Thoracic aorta (tissue), 2 donors: ENCODE results near the gene GZF1. TPM values are rescaled to one million over a fixed set of nuclear protein-coding genes. Genes with fewer than 3 reads are reported as not detected.

Experiments
- ATAC-seq: fragments of 150-250 bp; one replicate; pipeline ENCODE4 v1.8.0; 2017; ENCODE audit warnings: low read depth; ENCODE audit not compliant: insufficient number of reproducible peaks, low FRiP score
- DNase-seq: peaks from one replicate; pipeline ENCODE4 v3.0.0-alpha.2; 2020; ENCODE audit warnings: low spot score
- H3K27ac ChIP-seq, 2 donors: fragments of 200-600 bp; sonication (generic); 1 replicate in 1 of 2; 2 replicates in 1 of 2; pipeline ENCODE4 v1.5.1; 2016; ENCODE audit warnings: mild to moderate bottlenecking in 2 of 2, moderate library complexity in 2 of 2
- H3K27me3 ChIP-seq: fragments of 200-600 bp; sonication (generic); replicated peaks from 2 replicates; pipeline ENCODE4 v1.6.0; 2016; ENCODE audit warnings: mild to moderate bottlenecking; ENCODE audit not compliant: insufficient read depth
- H3K36me3 ChIP-seq: fragments of 200-600 bp; sonication (generic); one replicate; pipeline ENCODE4 v1.5.1; 2016
- H3K4me1 ChIP-seq, 2 donors: fragments of 200-600 bp; sonication (generic); 1 replicate in 1 of 2; 2 replicates in 1 of 2; pipeline versions ENCODE4 v1.5.1 to v1.6.0; 2016; ENCODE audit warnings: low read depth in 2 of 2, mild to moderate bottlenecking in 1 of 2; ENCODE audit not compliant: control insufficient read depth in 1 of 2
- H3K4me3 ChIP-seq: fragments of 200-600 bp; sonication (generic); 2 replicates; pipeline ENCODE4 v1.5.1; 2016; ENCODE audit warnings: mild to moderate bottlenecking
- H3K9me3 ChIP-seq: fragments of 200-600 bp; sonication (generic); 2 replicates; pipeline ENCODE4 v1.5.1; 2016
- CTCF ChIP-seq: fragments of 200-600 bp; sonication (generic); IDR thresholded peaks from one replicate; pipeline ENCODE4 v1.5.1; 2019; ENCODE audit warnings: antibody characterized with exemption
- total RNA-seq, 2 donors: library from RNA; depleted of rRNA; stranded (reverse); fragments of >200 nt; gene quantifications; one replicate each; pipeline versions ENCODE4 v1.1.0 to v1.2.3, GENCODE V29; 2016

The GZF1 gene
- total RNA-seq, 2 donors from 2014 or later: 14.5 to 18.9 TPM

DNA sequence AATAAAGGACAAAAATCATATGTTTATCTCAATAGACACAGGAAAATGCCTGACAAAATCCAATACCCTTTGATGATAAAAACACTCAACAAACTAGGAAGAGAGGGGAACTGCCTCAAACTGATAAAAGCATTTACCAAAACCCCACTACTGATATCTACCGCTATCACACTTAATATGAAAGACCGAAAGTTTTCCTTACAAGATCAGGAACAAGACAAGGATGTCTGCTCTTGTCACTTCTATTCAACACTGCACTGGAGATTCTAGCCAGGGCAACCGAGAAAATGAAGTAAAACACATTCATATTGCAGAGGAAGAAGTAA is 25.1 kb downstream of the GZF1 start:
- DNase-seq (no peak), ATAC-seq (no peak)
- Histone ChIP-seq H3K4me1 (no peaks in the 10 kb centered on the region), H3K27ac (no peak overlapping the region), H3K27me3 (no peaks in the 10 kb centered on the region), H3K9me3 (no peaks in the 10 kb centered on the region), H3K36me3 (no peaks in the 10 kb centered on the region), H3K4me3 (no peak overlapping the region)
- no peak for TF ChIP-seq CTCF

GRCh38 chr20:23390091-23390774 is 28.3 kb downstream of the GZF1 start:
- no peaks in the 10 kb centered on the region for H3K4me1 ChIP-seq

GRCh38 chr20:23391707-23392310 is 29.8 kb downstream of the GZF1 start:
- Histone ChIP-seq H3K4me1 (no peaks in the 10 kb centered on the region), H3K27me3 (no peaks in the 10 kb centered on the region), H3K9me3 (no peaks in the 10 kb centered on the region), H3K36me3 (peaks cover 19% of the 10 kb centered on the region), H3K27ac (no peak overlapping the region), H3K4me3 (no peak overlapping the region)
- no peak for TF ChIP-seq CTCF
- no peak for ATAC-seq
- no peak for DNase-seq

More at GRCh38 chr20:23390091-23390774, 28.3 kb downstream of the GZF1 start:
- no peak overlapping the region for H3K4me3 ChIP-seq
- H3K36me3 ChIP-seq: peaks cover 19% of the 10 kb centered on the region
- no peak for TF ChIP-seq CTCF
- H3K27ac ChIP-seq: no peak overlapping the region
- no peaks in the 10 kb centered on the region for H3K27me3 ChIP-seq
- DNase-seq (no peak), ATAC-seq (no peak)
- no peaks in the 10 kb centered on the region for H3K9me3 ChIP-seq

- no peak for TF ChIP-seq CTCF
- ATAC-seq (no peak), DNase-seq (no peak)
- Histone ChIP-seq H3K4me1 (no peaks in the 10 kb centered on the region), H3K9me3 (no peaks in the 10 kb centered on the region), H3K36me3 (peaks cover 23% of the 10 kb centered on the region), H3K27ac (no peak overlapping the region), H3K4me3 (no peak overlapping the region), H3K27me3 (no peaks in the 10 kb centered on the region)
These were observed 32.2 kb downstream of the GZF1 start for GRCh38 chr20:23393996-23394775.

DNA sequence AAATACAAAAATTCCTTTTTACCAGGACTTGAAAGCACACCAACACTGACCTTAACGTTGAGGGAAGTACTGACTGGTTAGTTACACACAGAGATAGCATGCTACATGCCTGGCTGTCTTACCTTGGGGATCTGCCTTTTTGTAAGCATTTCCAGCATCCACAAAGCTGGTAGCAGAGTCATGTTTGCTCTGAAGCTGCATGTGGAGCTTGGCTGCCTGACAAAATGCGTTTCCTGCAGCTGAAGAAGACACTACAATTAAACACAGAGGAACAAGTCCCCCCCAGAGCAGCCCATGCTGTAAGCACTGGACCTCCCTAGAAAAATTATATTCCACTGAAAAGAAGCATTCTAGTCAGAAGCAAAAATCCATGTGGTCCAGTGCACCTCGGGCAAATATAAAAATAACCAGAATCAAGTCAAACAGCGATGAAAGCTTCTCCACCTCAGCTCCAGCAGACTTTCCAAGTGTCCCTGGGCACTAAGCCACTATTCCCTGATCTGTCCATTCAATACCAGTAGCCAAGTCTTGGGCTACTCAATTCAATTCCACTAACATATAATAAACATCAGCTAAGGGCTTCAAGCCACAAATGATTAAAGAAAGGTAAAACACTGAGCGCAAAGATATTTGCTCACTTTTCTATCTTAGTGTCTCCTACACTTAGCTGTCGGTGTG is 35.1 kb downstream of the GZF1 start:
- H3K27ac ChIP-seq: no peak overlapping the region
- H3K36me3 ChIP-seq: peaks cover 24% of the 10 kb centered on the region
- no peaks in the 10 kb centered on the region for H3K27me3 ChIP-seq
- no peaks in the 10 kb centered on the region for H3K9me3 ChIP-seq
- H3K4me3 ChIP-seq: no peak overlapping the region
- no peaks in the 10 kb centered on the region for H3K4me1 ChIP-seq
- no peak for TF ChIP-seq CTCF
- ATAC-seq (no peak), DNase-seq (no peak)
